B cell (primary cell): ENCODE measurements around the gene BRWD1.

Experiments used
- EZH2 ChIP-seq: IDR thresholded peaks from 2 replicates; pipeline ENCODE4 v1.6.1; 2012; ENCODE audit warnings: borderline replicate concordance, low read depth, mild to moderate bottlenecking, moderate library complexity, low read length; ENCODE audit not compliant: insufficient read depth, poor library complexity, severe bottlenecking
- TF ChIP-seq, protein P1 (sequence below): fragments of 200-600 bp; IDR thresholded peaks from one replicate; pipeline ENCODE4 v1.8.0; 2022; ENCODE audit warnings: antibody characterized with exemption, mild to moderate bottlenecking

DNA sequence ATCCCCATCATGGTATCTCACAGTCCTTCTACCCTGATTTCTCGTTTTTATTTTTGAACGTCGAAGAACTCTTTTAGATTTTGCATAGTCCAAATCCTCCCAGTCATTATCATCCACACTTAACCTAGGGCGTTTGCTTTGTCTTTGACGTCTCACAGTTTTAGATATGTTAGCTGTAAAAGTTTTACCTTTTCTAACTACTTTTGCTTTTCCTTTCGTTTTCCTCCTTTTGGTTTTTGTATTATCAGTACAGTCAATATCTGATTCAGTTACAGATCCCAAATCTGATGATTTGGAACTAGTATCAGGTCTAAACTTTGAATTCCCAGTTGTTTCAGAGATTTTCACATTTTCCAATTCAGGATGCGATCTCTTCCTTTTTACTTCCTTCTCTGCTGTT is 117.1 kb downstream of the BRWD1 start:
- TF ChIP-seq, protein P1, sequence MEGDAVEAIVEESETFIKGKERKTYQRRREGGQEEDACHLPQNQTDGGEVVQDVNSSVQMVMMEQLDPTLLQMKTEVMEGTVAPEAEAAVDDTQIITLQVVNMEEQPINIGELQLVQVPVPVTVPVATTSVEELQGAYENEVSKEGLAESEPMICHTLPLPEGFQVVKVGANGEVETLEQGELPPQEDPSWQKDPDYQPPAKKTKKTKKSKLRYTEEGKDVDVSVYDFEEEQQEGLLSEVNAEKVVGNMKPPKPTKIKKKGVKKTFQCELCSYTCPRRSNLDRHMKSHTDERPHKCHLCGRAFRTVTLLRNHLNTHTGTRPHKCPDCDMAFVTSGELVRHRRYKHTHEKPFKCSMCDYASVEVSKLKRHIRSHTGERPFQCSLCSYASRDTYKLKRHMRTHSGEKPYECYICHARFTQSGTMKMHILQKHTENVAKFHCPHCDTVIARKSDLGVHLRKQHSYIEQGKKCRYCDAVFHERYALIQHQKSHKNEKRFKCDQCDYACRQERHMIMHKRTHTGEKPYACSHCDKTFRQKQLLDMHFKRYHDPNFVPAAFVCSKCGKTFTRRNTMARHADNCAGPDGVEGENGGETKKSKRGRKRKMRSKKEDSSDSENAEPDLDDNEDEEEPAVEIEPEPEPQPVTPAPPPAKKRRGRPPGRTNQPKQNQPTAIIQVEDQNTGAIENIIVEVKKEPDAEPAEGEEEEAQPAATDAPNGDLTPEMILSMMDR: no peak
- no peak for TF ChIP-seq EZH2
